Ramos (cell line): ENCODE measurements around the gene LRIG2.

Source experiments
- in situ Hi-C: fragments of 300-500 bp; cut with MboI; formaldehyde crosslinking; loops from one replicate; pipeline ENCODE4 v1.14.3; 2022; ENCODE audit warnings: low sequenced_read_pairs; ENCODE audit not compliant: unreplicated experiment

Gene LRIG2

GRCh38 chr1:113118266-113118665 is 45.3 kb downstream of the LRIG2 start:
- in situ Hi-C loops: no loop called here

- in situ Hi-C loops: no loop called here
These were observed 50.7 kb downstream of the LRIG2 start for GRCh38 chr1:113123737-113124136.

- in situ Hi-C loops: no loop called here
These were observed 51.4 kb downstream of the LRIG2 start for GRCh38 chr1:113124366-113124765.

GRCh38 chr1:113125517-113125916 is 52.5 kb downstream of the LRIG2 start:
- in situ Hi-C loops: loop anchor here (25.0 kb wide), 1 partner anchor 562 kb away; no protein-coding TSS in a partner anchor

GRCh38 chr1:113126207-113126606 is 53.2 kb downstream of the LRIG2 start:
- in situ Hi-C loops: loop anchor here (25.0 kb wide), 1 partner anchor 561 kb away; no protein-coding TSS in a partner anchor

GRCh38 chr1:113128116-113128515 is 55.1 kb downstream of the LRIG2 start:
- in situ Hi-C loops: loop anchor here (25.0 kb wide), 1 partner anchor 559 kb away; no protein-coding TSS in a partner anchor

- in situ Hi-C loops: loop anchor here (25.0 kb wide), 1 partner anchor 558 kb away; no protein-coding TSS in a partner anchor
These were observed 56.7 kb downstream of the LRIG2 start for GRCh38 chr1:113129529-113130185.

- in situ Hi-C loops: loop anchor here (25.0 kb wide), 1 partner anchor 554 kb away; no protein-coding TSS in a partner anchor
These were observed 60.0 kb downstream of the LRIG2 start for GRCh38 chr1:113133038-113133437.

- in situ Hi-C loops: loop anchor here (25.0 kb wide), 1 partner anchor 554 kb away; no protein-coding TSS in a partner anchor
These were observed 60.8 kb downstream of the LRIG2 start for GRCh38 chr1:113133759-113134158.

- in situ Hi-C loops: loop anchor here (25.0 kb wide), 1 partner anchor 552 kb away; no protein-coding TSS in a partner anchor
These were observed 62.5 kb downstream of the LRIG2 start for GRCh38 chr1:113135460-113135859.

GRCh38 chr1:113136476-113136875 is 63.5 kb downstream of the LRIG2 start:
- in situ Hi-C loops: loop anchor here (25.0 kb wide), 1 partner anchor 551 kb away; no protein-coding TSS in a partner anchor

GRCh38 chr1:113137563-113137962 is 64.6 kb downstream of the LRIG2 start:
- in situ Hi-C loops: loop anchor here (25.0 kb wide), 1 partner anchor 550 kb away; no protein-coding TSS in a partner anchor

GRCh38 chr1:113138778-113139177 is 65.8 kb downstream of the LRIG2 start:
- in situ Hi-C loops: loop anchor here (25.0 kb wide), 1 partner anchor 549 kb away; no protein-coding TSS in a partner anchor

- in situ Hi-C loops: loop anchor here (25.0 kb wide), 1 partner anchor 547 kb away; no protein-coding TSS in a partner anchor
These were observed 67.2 kb downstream of the LRIG2 start for GRCh38 chr1:113140176-113140575.

GRCh38 chr1:113140588-113141446 is 67.8 kb downstream of the LRIG2 start:
- in situ Hi-C loops: loop anchor here (25.0 kb wide), 1 partner anchor 546 kb away; no protein-coding TSS in a partner anchor

- in situ Hi-C loops: loop anchor here (25.0 kb wide), 1 partner anchor 545 kb away; no protein-coding TSS in a partner anchor
These were observed 68.9 kb downstream of the LRIG2 start for GRCh38 chr1:113141650-113142473.

- in situ Hi-C loops: loop anchor here (25.0 kb wide), 1 partner anchor 545 kb away; no protein-coding TSS in a partner anchor
These were observed 69.8 kb downstream of the LRIG2 start for GRCh38 chr1:113142791-113143190.

GRCh38 chr1:113146242-113147072 is 73.5 kb downstream of the LRIG2 start:
- in situ Hi-C loops: loop anchor here (25.0 kb wide), 1 partner anchor 541 kb away; no protein-coding TSS in a partner anchor
